SK-N-SH treated with all-trans-retinoic acid at 6 μM for 48 hours (cell line): ENCODE measurements around the gene FUZ.

Experiments used
- ATAC-seq: fragments of 200-7000 bp; cut with Tn5 transposase; 3 replicates; pipeline ENCODE4 v1.9.1; 2020; ENCODE audit warnings: mild to moderate bottlenecking, moderate library complexity
- ARNTL ChIP-seq: fragments of 450-650 bp; formaldehyde crosslinking; IDR thresholded peaks from 2 replicates; pipeline ENCODE4 v1.5.0; 2020; ENCODE audit warnings: low read depth, mild to moderate bottlenecking, moderate library complexity, borderline replicate concordance
- BACH2 ChIP-seq: fragments of 250-450 bp; sonication (Bioruptor Pico); IDR thresholded peaks from 2 replicates; pipeline ENCODE4 v1.9.0; 2021; ENCODE audit warnings: mild to moderate bottlenecking, borderline replicate concordance
- CSDC2 ChIP-seq: fragments of 250-450 bp; sonication (Bioruptor Pico); IDR thresholded peaks from 2 replicates; pipeline ENCODE4 v1.5.0; 2020; ENCODE audit warnings: mild to moderate bottlenecking, moderate library complexity
- ESRRG ChIP-seq: fragments of 250-450 bp; sonication (Bioruptor Pico); IDR thresholded peaks from 2 replicates; pipeline ENCODE4 v1.6.1; 2021; ENCODE audit warnings: mild to moderate bottlenecking
- ISL1 ChIP-seq: fragments of 250-450 bp; sonication (Bioruptor Pico); IDR thresholded peaks from 2 replicates; pipeline ENCODE4 v2.1.2; 2022; ENCODE audit warnings: mild to moderate bottlenecking, moderate library complexity
- OSR1 ChIP-seq: fragments of 250-450 bp; sonication (Bioruptor Pico); IDR thresholded peaks from 2 replicates; pipeline ENCODE4 v1.8.0; 2022; ENCODE audit warnings: moderate library complexity, mild to moderate bottlenecking, inconsistent platforms
- PATZ1 ChIP-seq: fragments of 250-450 bp; sonication (Bioruptor Pico); IDR thresholded peaks from 2 replicates; pipeline ENCODE4 v1.8.0; 2020; ENCODE audit warnings: mild to moderate bottlenecking, moderate library complexity, borderline replicate concordance
- PPARA ChIP-seq: fragments of 250-450 bp; sonication (Bioruptor Pico); IDR thresholded peaks from 2 replicates; pipeline ENCODE4 v1.5.0; 2020; ENCODE audit warnings: mild to moderate bottlenecking, borderline replicate concordance
- SNAI2 ChIP-seq: fragments of 250-450 bp; sonication (Bioruptor Pico); IDR thresholded peaks from 2 replicates; pipeline ENCODE4 v1.5.0; 2020; ENCODE audit warnings: mild to moderate bottlenecking, moderate library complexity
- TCF4 ChIP-seq: fragments of 250-450 bp; sonication (Bioruptor Pico); IDR thresholded peaks from 2 replicates; pipeline ENCODE4 v1.8.0; 2021; ENCODE audit warnings: mild to moderate bottlenecking, moderate library complexity, borderline replicate concordance
- TOX ChIP-seq: fragments of 250-450 bp; sonication (Bioruptor Pico); IDR thresholded peaks from 2 replicates; pipeline ENCODE4 v1.8.0; 2021; ENCODE audit warnings: mild to moderate bottlenecking, moderate library complexity, borderline replicate concordance
- TSHZ2 ChIP-seq: fragments of 250-450 bp; sonication (Bioruptor Pico); IDR thresholded peaks from 2 replicates; pipeline ENCODE4 v1.5.0; 2020; ENCODE audit warnings: mild to moderate bottlenecking, moderate library complexity
- ZC3H10 ChIP-seq: fragments of 250-450 bp; sonication (Bioruptor Pico); IDR thresholded peaks from 2 replicates; pipeline ENCODE4 v1.5.1; 2021; ENCODE audit warnings: mild to moderate bottlenecking, moderate library complexity
- ZFP3 ChIP-seq: fragments of 250-450 bp; sonication (Bioruptor Pico); IDR thresholded peaks from 2 replicates; pipeline ENCODE4 v1.5.0; 2020; ENCODE audit warnings: mild to moderate bottlenecking, moderate library complexity
- ZFP30 ChIP-seq: fragments of 450-650 bp; formaldehyde crosslinking; IDR thresholded peaks from 2 replicates; pipeline ENCODE4 v1.5.0; 2022; ENCODE audit warnings: mild to moderate bottlenecking, moderate library complexity
- ZNF565 ChIP-seq: fragments of 450-650 bp; formaldehyde crosslinking; conservative IDR thresholded peaks from 2 replicates; pipeline ENCODE4 v1.5.0; 2020; ENCODE audit warnings: low read depth, mild to moderate bottlenecking, moderate library complexity
- ZNF70 ChIP-seq: fragments of 450-650 bp; formaldehyde crosslinking; IDR thresholded peaks from 2 replicates; pipeline ENCODE4 v1.5.0; 2020; ENCODE audit warnings: mild to moderate bottlenecking, moderate library complexity
- ZNF8 ChIP-seq: fragments of 450-650 bp; formaldehyde crosslinking; IDR thresholded peaks from 2 replicates; pipeline ENCODE4 v1.5.0; 2020; ENCODE audit warnings: mild to moderate bottlenecking, moderate library complexity
- TF ChIP-seq, protein P1 (sequence below): fragments of 250-450 bp; sonication (Bioruptor Pico); IDR thresholded peaks from 2 replicates; pipeline ENCODE4 v1.8.0; 2021; ENCODE audit warnings: low read depth, mild to moderate bottlenecking, moderate library complexity, borderline replicate concordance

The FUZ gene

DNA sequence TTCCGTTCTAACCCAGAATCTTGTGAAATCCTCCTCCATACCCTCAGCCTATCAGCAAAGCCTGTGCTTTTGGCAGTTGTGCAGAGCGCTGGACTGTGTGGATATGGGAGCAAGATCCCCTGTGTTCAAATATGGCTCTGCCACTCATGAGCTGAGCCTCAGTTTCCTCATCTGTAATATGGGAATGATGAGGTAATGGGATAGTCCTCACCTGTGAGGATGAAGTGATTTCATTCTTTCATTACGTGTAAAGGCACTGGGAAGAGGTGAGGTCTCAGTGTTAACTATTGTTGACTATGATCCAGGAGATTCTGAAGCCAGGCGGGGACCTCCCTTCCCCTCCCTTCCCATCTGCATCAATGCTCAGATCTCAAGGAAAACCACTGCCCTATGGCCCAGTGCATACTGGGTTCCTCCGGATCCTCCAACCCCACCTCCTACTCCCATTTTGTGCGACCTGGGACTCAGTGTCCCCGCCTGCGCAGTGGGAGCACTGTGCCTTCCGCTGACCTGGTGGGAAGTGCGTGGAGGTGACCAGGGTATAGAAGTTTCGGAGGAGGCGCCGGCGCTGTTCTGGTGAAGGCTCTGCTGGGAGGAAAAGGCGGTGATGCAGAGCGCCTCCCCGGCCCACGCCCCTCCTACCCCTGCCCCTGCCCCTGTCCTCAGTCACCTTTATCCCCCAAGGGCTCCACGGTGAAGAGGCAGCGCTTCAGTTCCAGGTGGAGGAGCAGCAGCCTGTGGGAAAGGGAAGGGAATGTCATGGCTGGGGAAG, 5.0 kb downstream of the FUZ start:
- no peak for TF ChIP-seq ZNF565 (CRISPR knock-in tag)
- TF ChIP-seq OSR1 (CRISPR knock-in tag): no peak
- no peak for TF ChIP-seq ZNF8 (CRISPR knock-in tag)
- TF ChIP-seq ISL1 (CRISPR knock-in tag): no peak
- no peak for TF ChIP-seq BACH2 (CRISPR knock-in tag)
- no peak for TF ChIP-seq TCF4 (CRISPR knock-in tag)
- no peak for TF ChIP-seq ARNTL (CRISPR knock-in tag)
- TF ChIP-seq SNAI2: no peak
- no peak for TF ChIP-seq ZC3H10 (CRISPR knock-in tag)
- no peak for TF ChIP-seq PPARA (CRISPR knock-in tag)
- TF ChIP-seq, protein P1, sequence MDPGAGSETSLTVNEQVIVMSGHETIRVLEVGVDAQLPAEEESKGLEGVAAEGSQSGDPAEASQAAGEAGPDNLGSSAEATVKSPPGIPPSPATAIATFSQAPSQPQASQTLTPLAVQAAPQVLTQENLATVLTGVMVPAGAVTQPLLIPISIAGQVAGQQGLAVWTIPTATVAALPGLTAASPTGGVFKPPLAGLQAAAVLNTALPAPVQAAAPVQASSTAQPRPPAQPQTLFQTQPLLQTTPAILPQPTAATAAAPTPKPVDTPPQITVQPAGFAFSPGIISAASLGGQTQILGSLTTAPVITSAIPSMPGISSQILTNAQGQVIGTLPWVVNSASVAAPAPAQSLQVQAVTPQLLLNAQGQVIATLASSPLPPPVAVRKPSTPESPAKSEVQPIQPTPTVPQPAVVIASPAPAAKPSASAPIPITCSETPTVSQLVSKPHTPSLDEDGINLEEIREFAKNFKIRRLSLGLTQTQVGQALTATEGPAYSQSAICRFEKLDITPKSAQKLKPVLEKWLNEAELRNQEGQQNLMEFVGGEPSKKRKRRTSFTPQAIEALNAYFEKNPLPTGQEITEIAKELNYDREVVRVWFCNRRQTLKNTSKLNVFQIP (CRISPR knock-in tag): no peak
- no peak for TF ChIP-seq PATZ1 (CRISPR knock-in tag)
- TF ChIP-seq TOX: no peak
- no peak for TF ChIP-seq CSDC2 (CRISPR knock-in tag)
- TF ChIP-seq ESRRG (CRISPR knock-in tag): no peak
- TF ChIP-seq TSHZ2 (CRISPR knock-in tag): no peak
- TF ChIP-seq, all 23 proteins: peak for 0
- ATAC-seq: no peak

DNA sequence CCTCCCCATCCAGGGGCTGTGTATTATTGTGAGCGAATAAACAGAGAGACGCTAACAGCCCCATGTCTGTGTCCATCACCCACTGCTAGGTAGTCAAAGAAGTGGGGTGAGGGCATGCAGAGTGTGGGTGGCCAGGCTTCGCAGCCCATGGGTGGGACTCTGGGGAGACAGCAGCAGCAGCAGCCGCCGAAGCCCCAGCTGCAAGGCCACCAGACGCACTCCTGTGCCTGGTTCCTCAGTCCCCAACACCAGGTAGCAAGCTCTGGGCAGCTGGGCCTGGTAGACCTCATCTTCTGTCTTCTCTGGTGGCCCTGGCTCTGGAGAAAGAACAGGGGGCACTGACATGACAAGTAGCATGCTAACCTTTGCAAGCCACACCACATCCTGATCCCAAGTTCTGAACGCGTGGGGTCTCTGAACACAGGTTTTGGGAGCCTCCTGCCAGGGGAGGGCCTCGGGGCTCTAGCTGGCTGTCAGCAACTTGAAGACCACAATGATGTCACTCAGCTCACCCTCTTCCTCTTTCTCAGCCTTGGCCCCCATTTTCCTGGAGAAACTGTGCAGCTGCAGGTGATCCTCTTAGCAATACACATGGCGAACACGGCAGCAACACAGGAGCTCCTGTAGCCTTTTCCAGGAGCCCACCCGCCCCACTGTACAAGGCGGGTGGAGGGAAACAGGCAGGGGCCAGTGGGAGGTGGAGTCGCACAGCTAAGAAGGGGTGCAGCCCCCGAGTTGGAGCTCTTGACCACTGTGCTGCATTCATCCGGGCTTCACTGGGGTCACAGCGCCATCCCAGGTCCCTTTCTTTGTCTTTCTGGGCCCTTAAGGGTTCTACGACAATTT, 5.8 kb downstream of the FUZ start:
- no peak for ATAC-seq
- TF ChIP-seq, protein P1 (CRISPR knock-in tag): no peak
- TF ChIP-seq ZC3H10 (CRISPR knock-in tag) (no peak), TOX (no peak), ZFP30 (CRISPR knock-in tag) (no peak), ZNF565 (CRISPR knock-in tag) (no peak), PPARA (CRISPR knock-in tag) (no peak), OSR1 (CRISPR knock-in tag) (no peak), TSHZ2 (CRISPR knock-in tag) (no peak), ZFP3 (CRISPR knock-in tag) (no peak), CSDC2 (CRISPR knock-in tag) (no peak), PATZ1 (CRISPR knock-in tag) (no peak), ZNF70 (no peak)
